IMR-90 (cell line): ENCODE results near the gene TBC1D12. TPM values are rescaled to one million over a fixed set of nuclear protein-coding genes. Genes with fewer than 3 reads are reported as not detected.

Experiments used
- ATAC-seq: fragments of 200-7000 bp; cut with Tn5 transposase; 2 replicates; pipeline ENCODE4 v1.9.1; 2020; ENCODE audit warnings: low read depth, mild to moderate bottlenecking, moderate library complexity
- BruUV-seq: library from RNA; stranded (reverse); fragments of 400-500 nt; replicated peaks from 2 replicates; lab custom pipeline; 2021; lab: Mats Ljungman, UMichigan
- CTCF ChIA-PET: fragments of 300-600 bp; formaldehyde crosslinking; extraction: SDS; loops from one replicate; lab custom pipeline; 2021; ENCODE audit warnings: antibody characterized with exemption; lab: Yijun Ruan, JAX
- POLR2A ChIA-PET: fragments of 300-600 bp; sonication (Branson Sonifier 250); formaldehyde crosslinking; loops from one replicate; lab custom pipeline; 2022; ENCODE audit warnings: antibody characterized with exemption; ENCODE audit not compliant: unreplicated experiment; lab: Charles Lee
- DNase-seq: peaks from one replicate; pipeline ENCODE4 v3.0.0; 2013
- H2AFZ ChIP-seq: replicated peaks from 2 replicates; pipeline ENCODE3; 2013; ENCODE audit warnings: low read length, mild to moderate bottlenecking; ENCODE audit not compliant: poor library complexity
- H2AK5ac ChIP-seq: 2 replicates; pipeline ENCODE4 v1.6.1; 2013; ENCODE audit warnings: low read depth, low read length, inconsistent platforms
- H2AK9ac ChIP-seq: replicated peaks from 2 replicates; pipeline ENCODE3; 2013; ENCODE audit warnings: mild to moderate bottlenecking, low read depth, low read length, moderate library complexity; ENCODE audit not compliant: poor library complexity
- H2BK120ac ChIP-seq: 2 replicates; pipeline ENCODE4 v1.6.1; 2013; ENCODE audit warnings: low read depth, low read length, inconsistent platforms
- H2BK15ac ChIP-seq: 3 replicates; pipeline ENCODE4 v1.6.1; 2013; ENCODE audit warnings: low read depth, low read length, inconsistent platforms
- H2BK20ac ChIP-seq: 2 replicates; pipeline ENCODE4 v1.6.1; 2013; ENCODE audit warnings: low read depth, mild to moderate bottlenecking, inconsistent platforms, low read length, moderate library complexity
- H2BK5ac ChIP-seq: 2 replicates; pipeline ENCODE4 v1.6.1; 2013; ENCODE audit warnings: mild to moderate bottlenecking, low read depth, low read length, inconsistent platforms; ENCODE audit not compliant: poor library complexity, severe bottlenecking
- H3K14ac ChIP-seq: replicated peaks from 2 replicates; pipeline ENCODE4 v1.6.1; 2013; ENCODE audit warnings: low read depth, low read length, inconsistent platforms
- H3K18ac ChIP-seq: 2 replicates; pipeline ENCODE4 v1.6.1; 2013; ENCODE audit warnings: low read depth, low read length, control low read depth
- H3K23ac ChIP-seq: 2 replicates; pipeline ENCODE4 v1.6.1; 2013; ENCODE audit warnings: low read depth, low read length, inconsistent platforms
- H3K27ac ChIP-seq: 2 replicates; pipeline ENCODE4 v1.5.1; 2013; ENCODE audit warnings: mild to moderate bottlenecking, control low read depth, low read length; ENCODE audit not compliant: insufficient read depth
- H3K27me3 ChIP-seq: 2 replicates; pipeline ENCODE4 v1.6.1; 2013; ENCODE audit warnings: low read length; ENCODE audit not compliant: control insufficient read depth, insufficient read depth
- H3K36me3 ChIP-seq: 2 replicates; pipeline ENCODE4 v1.6.1; 2013; ENCODE audit warnings: low read length, mixed read lengths; ENCODE audit not compliant: control insufficient read depth, insufficient read depth
- H3K4ac ChIP-seq: 2 replicates; pipeline ENCODE4 v1.6.1; 2013; ENCODE audit warnings: low read depth, low read length, inconsistent platforms
- H3K4me1 ChIP-seq: 2 replicates; pipeline ENCODE4 v1.6.1; 2013; ENCODE audit warnings: low read length, mixed read lengths; ENCODE audit not compliant: control insufficient read depth, insufficient read depth
- H3K4me2 ChIP-seq: 2 replicates; pipeline ENCODE4 v1.6.1; 2013; ENCODE audit warnings: low read depth, mild to moderate bottlenecking, control low read depth, low read length, moderate library complexity
- H3K4me3 ChIP-seq: 2 replicates; pipeline ENCODE4 v1.5.1; 2013; ENCODE audit warnings: low read depth, mild to moderate bottlenecking, control low read depth, low read length, moderate library complexity; ENCODE audit not compliant: insufficient read depth
- H3K56ac ChIP-seq: 2 replicates; pipeline ENCODE4 v1.6.1; 2013; ENCODE audit warnings: low read length, inconsistent platforms; ENCODE audit not compliant: insufficient read depth; ENCODE audit errors: extremely low read depth
- H3K79me1 ChIP-seq, 2 experiments: 2 replicates each; pipeline ENCODE4 v1.6.1; 2013; ENCODE audit warnings: low read length in 2 of 2, inconsistent platforms in 1 of 2, low read depth in 1 of 2
- H3K9ac ChIP-seq: 2 replicates; pipeline ENCODE4 v1.6.1; 2013; ENCODE audit warnings: low read depth, low read length, control low read depth
- H3K9me1 ChIP-seq: 2 replicates; pipeline ENCODE4 v1.6.1; 2013; ENCODE audit warnings: low read length, inconsistent platforms; ENCODE audit not compliant: insufficient read depth
- H3K9me3 ChIP-seq: 2 replicates; pipeline ENCODE4 v1.6.1; 2013; ENCODE audit warnings: low read length; ENCODE audit not compliant: control insufficient read depth, insufficient read depth
- H4K20me1 ChIP-seq: 2 replicates; pipeline ENCODE4 v1.6.1; 2013; ENCODE audit warnings: low read length, inconsistent platforms; ENCODE audit not compliant: insufficient read depth
- H4K5ac ChIP-seq: 2 replicates; pipeline ENCODE4 v1.6.1; 2013; ENCODE audit warnings: mild to moderate bottlenecking, low read depth, low read length, control low read depth
- H4K8ac ChIP-seq, 2 experiments: 2 replicates each; pipeline ENCODE4 v1.6.1; 2013; ENCODE audit warnings: low read depth in 2 of 2, low read length in 2 of 2, control low read depth in 1 of 2, inconsistent platforms in 1 of 2
- H4K91ac ChIP-seq: 2 replicates; pipeline ENCODE4 v1.6.1; 2013; ENCODE audit warnings: low read depth, low read length, inconsistent platforms; ENCODE audit not compliant: insufficient read depth
- BHLHE40 ChIP-seq: fragments of 150-350 bp; IDR thresholded peaks from 2 replicates; pipeline ENCODE4 v1.6.1; 2016; ENCODE audit warnings: mild to moderate bottlenecking, low read depth, low read length
- CEBPB ChIP-seq: IDR thresholded peaks from 2 replicates; pipeline ENCODE4 v1.6.1; 2012; ENCODE audit warnings: low read depth, low read length, improper control_type of control experiment
- CHD1 ChIP-seq: IDR thresholded peaks from 2 replicates; pipeline ENCODE4 v1.6.1; 2012; ENCODE audit warnings: low read depth, low read length, improper control_type of control experiment
- CTCF ChIP-seq: conservative IDR thresholded peaks from 2 replicates; pipeline ENCODE4 v1.5.1; 2012; ENCODE audit warnings: mild to moderate bottlenecking, low read depth, low read length, improper control_type of control experiment
- ELK1 ChIP-seq: fragments of 150-350 bp; IDR thresholded peaks from 2 replicates; pipeline ENCODE4 v1.6.1; 2016; ENCODE audit warnings: low read depth, mild to moderate bottlenecking, low read length, moderate library complexity, borderline replicate concordance
- FOS ChIP-seq: fragments of 150-350 bp; IDR thresholded peaks from 2 replicates; pipeline ENCODE4 v1.6.1; 2016; ENCODE audit warnings: low read depth, low read length
- MAFK ChIP-seq: IDR thresholded peaks from 2 replicates; pipeline ENCODE4 v1.6.1; 2012; ENCODE audit warnings: low read depth, low read length, improper control_type of control experiment
- MAZ ChIP-seq: IDR thresholded peaks from 2 replicates; pipeline ENCODE4 v1.6.1; 2012; ENCODE audit warnings: low read depth, mild to moderate bottlenecking, low read length, improper control_type of control experiment, moderate library complexity, borderline replicate concordance
- MXI1 ChIP-seq: IDR thresholded peaks from 2 replicates; pipeline ENCODE4 v1.6.1; 2012; ENCODE audit warnings: low read depth, mild to moderate bottlenecking, low read length, moderate library complexity, borderline replicate concordance
- NFE2L2 ChIP-seq: fragments of 150-350 bp; IDR thresholded peaks from 2 replicates; pipeline ENCODE4 v1.6.1; 2016; ENCODE audit warnings: low read depth, mild to moderate bottlenecking, low read length
- POLR2A ChIP-seq: IDR thresholded peaks from 2 replicates; pipeline ENCODE4 v1.6.1; 2012; ENCODE audit warnings: mild to moderate bottlenecking, low read depth, low read length
- RAD21 ChIP-seq: IDR thresholded peaks from 2 replicates; pipeline ENCODE4 v1.6.1; 2012; ENCODE audit warnings: low read length, improper control_type of control experiment
- RCOR1 ChIP-seq: IDR thresholded peaks from 2 replicates; pipeline ENCODE4 v1.6.1; 2012; ENCODE audit warnings: mild to moderate bottlenecking, low read length, improper control_type of control experiment; ENCODE audit not compliant: insufficient replicate concordance
- RFX5 ChIP-seq: IDR thresholded peaks from 2 replicates; pipeline ENCODE4 v1.8.0; 2012; ENCODE audit warnings: low read depth, mild to moderate bottlenecking, low read length, moderate library complexity
- SMC3 ChIP-seq: fragments of 150-350 bp; IDR thresholded peaks from 2 replicates; pipeline ENCODE4 v1.6.1; 2016; ENCODE audit warnings: low read depth, mild to moderate bottlenecking, antibody characterized with exemption, low read length, moderate library complexity
- USF2 ChIP-seq: fragments of 150-350 bp; IDR thresholded peaks from 2 replicates; pipeline ENCODE4 v1.6.1; 2017; ENCODE audit warnings: mild to moderate bottlenecking, antibody characterized with exemption, low read length, low read depth
- WGBS, 2 experiments: methylation state at CpG; one replicate each; pipeline versions ENCODE4 v1.1.5 to v1.1.7; 2013; ENCODE audit warnings: missing lambda C conversion rate in 2 of 2; ENCODE audit not compliant: insufficient read length in 1 of 2; ENCODE audit errors: extremely low coverage in 2 of 2; 5-methylcytosine and 5-hydroxymethylcytosine counted together
- dilution Hi-C: fragments of 300-500 bp; cut with HindIII; formaldehyde crosslinking; loops from one replicate; pipeline ENCODE4 v1.14.3; 2018; ENCODE audit warnings: low sequenced_read_pairs; ENCODE audit not compliant: unreplicated experiment
- in situ Hi-C: fragments of 300-500 bp; cut with MboI; formaldehyde crosslinking; loops from 3 replicates; pipeline ENCODE4 v1.14.3; 2019; ENCODE audit warnings: low sequenced_read_pairs, inconsistent platforms, mixed read lengths
- intact Hi-C: fragments of 100-400 bp; cut with micrococcal nuclease; formaldehyde crosslinking; loops from 2 replicates; pipeline ENCODE4 v1.10.0; 2022
- polyA plus RNA-seq, 3 experiments: library from polyadenylated mRNA; depleted of rRNA; stranded (reverse); fragments of >200 nt; gene quantifications; 2 replicates each; pipeline ENCODE4 v1.2.3, GENCODE V29; 2012; ENCODE audit warnings: low replicate concordance in 1 of 3
- total RNA-seq: library from RNA; depleted of rRNA; stranded (reverse); fragments of >200 nt; gene quantifications from 2 replicates; pipeline ENCODE4 v1.2.3, GENCODE V29; 2012

The TBC1D12 gene
- total and polyA plus RNA-seq, 2 of the 4 experiments (the other 2 are of a cell fraction): 1.9 to 5.4 TPM

GRCh38 chr10:94443549-94443948, 41.2 kb downstream of the TBC1D12 start:
- ChIA-PET POLR2A (interaction anchor here (1.0 kb wide), 1 partner anchor 14 kb away, joined by 14 read pairs; no protein-coding TSS in a partner anchor), CTCF (interaction anchor here (0.6 to 1.1 kb wide), 36 partner anchors 9 to 692 kb away, joined by 3 to 11 read pairs (median 4); partner anchors contain the start of gene NOC3L)
- H2BK5ac ChIP-seq: no peak overlapping the region
- no peaks in the 10 kb centered on the region for H3K36me3 ChIP-seq
- H3K4ac ChIP-seq: no peak overlapping the region
- intact Hi-C loops (loop anchor here (5.0 to 10.0 kb wide), 2 partner anchors 96 to 619 kb away; no protein-coding TSS in a partner anchor), in situ Hi-C loops (loop anchor here (25.0 kb wide), 2 partner anchors 381 to 531 kb away; no protein-coding TSS in a partner anchor), dilution Hi-C loops (no loop called here)
- H3K27me3 ChIP-seq: no peaks in the 10 kb centered on the region
- H3K18ac ChIP-seq: no peak overlapping the region
- no peak overlapping the region for H3K9ac ChIP-seq
- DNase-seq (no peak), ATAC-seq (no peak)
- no peak overlapping the region for H3K56ac ChIP-seq
- 0 out of 2 replicates have a peak, but pooled peaks cover under 1% of the 10 kb centered on the region for H4K20me1 ChIP-seq
- no peaks in the 10 kb centered on the region; the same call in 1 of the 2 replicates for H3K9me1 ChIP-seq
- no TSS peak for BruUV-seq
- H3K4me3 ChIP-seq: no peak overlapping the region
- H4K8ac ChIP-seq: no peak overlapping the region
- H3K4me1 ChIP-seq: no peaks in the 10 kb centered on the region; the same call in 1 of the 2 replicates
- H2AK9ac ChIP-seq: no peak overlapping the region
- no peak overlapping the region for H3K23ac ChIP-seq
- H2BK15ac ChIP-seq: no peak overlapping the region
- H3K14ac ChIP-seq: no peak overlapping the region
- no peak overlapping the region for H4K5ac ChIP-seq
- no peak overlapping the region for H2BK120ac ChIP-seq
- no peak overlapping the region for H2AK5ac ChIP-seq
- no CpG with 5 or more reads among the region's 4 CpGs for WGBS, 2 experiments
- no peak overlapping the region for H3K4me2 ChIP-seq
- TF ChIP-seq RCOR1 (no peak), RAD21 (no peak), BHLHE40 (no peak), MAZ (no peak), POLR2A (no peak), CHD1 (no peak), ELK1 (no peak), NFE2L2 (no peak), MXI1 (no peak), CTCF (no peak), FOS (no peak), SMC3 (no peak), MAFK (no peak), RFX5 (no peak), USF2 (no peak), CEBPB (no peak)
- no peak overlapping the region for H2BK20ac ChIP-seq
- H4K91ac ChIP-seq: no peak overlapping the region
- H3K27ac ChIP-seq: no peak overlapping the region
- no peak overlapping the region for H2AFZ ChIP-seq
- no peaks in the 10 kb centered on the region for H3K9me3 ChIP-seq
- peaks cover 0 to 6% of the 10 kb centered on the region in 2 experiments; a peak in 3 of 4 replicates for H3K79me1 ChIP-seq
